SU-DHL-6 (cell line): Measurements from ENCODE around the gene DLK1.

Experiments used
- H2AFZ ChIP-seq: fragments of 200-600 bp; sonication (generic); 2 replicates; pipeline ENCODE4 v1.6.1; 2014; ENCODE audit warnings: low read depth, mild to moderate bottlenecking, moderate library complexity, mixed read lengths, antibody characterized with exemption, low read length; ENCODE audit not compliant: severe bottlenecking
- H3F3A ChIP-seq: fragments of 200-600 bp; shearing (Covaris generic); 2 replicates; pipeline ENCODE4 v1.6.0; 2016; ENCODE audit warnings: antibody characterized with exemption, mild to moderate bottlenecking; ENCODE audit not compliant: insufficient read depth
- H3K27ac ChIP-seq: fragments of 200-600 bp; sonication (generic); 2 replicates; pipeline ENCODE4 v1.5.1; 2016; ENCODE audit warnings: low read depth, mild to moderate bottlenecking, low read length, moderate library complexity, mixed read lengths
- H3K27me3 ChIP-seq: fragments of 200-600 bp; sonication (generic), shearing (Covaris generic); 2 replicates; pipeline ENCODE4 v1.6.0; 2014; ENCODE audit warnings: mild to moderate bottlenecking, low read length
- H3K36me3 ChIP-seq: fragments of 200-600 bp; sonication (generic); 2 replicates; pipeline ENCODE4 v1.6.1; 2014; ENCODE audit warnings: mild to moderate bottlenecking, low read length, mixed read lengths
- H3K4me2 ChIP-seq: fragments of 300-600, 200-600 bp; shearing (Covaris generic), sonication (generic); 2 replicates; pipeline ENCODE4 v1.6.0; 2014; ENCODE audit warnings: low read length, low read depth, mild to moderate bottlenecking; ENCODE audit not compliant: poor library complexity, severe bottlenecking
- H3K4me3 ChIP-seq: fragments of 200-600 bp; sonication (generic); 2 replicates; pipeline ENCODE4 v1.5.1; 2014; ENCODE audit warnings: antibody characterized with exemption, low read length, mild to moderate bottlenecking, mixed read lengths; ENCODE audit not compliant: insufficient read depth, poor library complexity, severe bottlenecking
- H3K79me2 ChIP-seq: fragments of 200-600 bp; sonication (generic); 2 replicates; pipeline ENCODE4 v1.6.1; 2014; ENCODE audit warnings: mild to moderate bottlenecking, low read length, moderate library complexity; ENCODE audit not compliant: insufficient read depth
- H3K9ac ChIP-seq: fragments of 200-600 bp; sonication (generic); 2 replicates; pipeline ENCODE4 v1.7.0; 2014; ENCODE audit warnings: mild to moderate bottlenecking, low read length
- H3K9me2 ChIP-seq: fragments of 200-600 bp; sonication (generic); replicated peaks from 2 replicates; pipeline ENCODE4 v1.6.1; 2014; ENCODE audit warnings: low read length; ENCODE audit not compliant: insufficient read depth
- H3K9me3 ChIP-seq: fragments of 200-600 bp; sonication (generic); 2 replicates; pipeline ENCODE4 v1.6.1; 2014; ENCODE audit warnings: low read length, mixed read lengths; ENCODE audit not compliant: insufficient read depth
- H4K20me1 ChIP-seq: fragments of 200-600 bp; sonication (generic); 2 replicates; pipeline ENCODE4 v1.6.1; 2014; ENCODE audit warnings: low read depth, mild to moderate bottlenecking, antibody characterized with exemption, low read length, moderate library complexity, mixed read lengths
- CTCF ChIP-seq: fragments of 200-600 bp; sonication (generic); IDR thresholded peaks from one replicate; pipeline ENCODE4 v1.5.1; 2017; ENCODE audit warnings: antibody characterized with exemption, mild to moderate bottlenecking, low read length, moderate library complexity; ENCODE audit not compliant: insufficient read depth, poor library complexity, severe bottlenecking
- EZH2phosphoT487 ChIP-seq: fragments of 200-600 bp; sonication (generic), shearing (Covaris generic); conservative IDR thresholded peaks from 2 replicates; pipeline ENCODE4 v1.6.1; 2018; ENCODE audit warnings: mild to moderate bottlenecking, antibody characterized with exemption, low read length, moderate library complexity, mixed read lengths

The DLK1 gene

GRCh38 chr14:100770046-100770445, 43.4 kb downstream of the DLK1 start:
- no peaks in the 10 kb centered on the region for H3K27me3 ChIP-seq
- no peak overlapping the region for H3K27ac ChIP-seq
- H3K36me3 ChIP-seq: no peaks in the 10 kb centered on the region
- no peaks in the 10 kb centered on the region for H4K20me1 ChIP-seq
- no peak overlapping the region for H2AFZ ChIP-seq
- H3K9ac ChIP-seq: no peak overlapping the region
- no peaks in the 10 kb centered on the region for H3K9me3 ChIP-seq
- no peak for TF ChIP-seq EZH2phosphoT487
- TF ChIP-seq CTCF: no peak
- no peaks in the 10 kb centered on the region for H3K79me2 ChIP-seq
- H3K9me2 ChIP-seq: no peaks in the 10 kb centered on the region
- no peak overlapping the region for H3K4me2 ChIP-seq
- no peak overlapping the region for H3K4me3 ChIP-seq
- no peaks in the 10 kb centered on the region for H3F3A ChIP-seq

- TF ChIP-seq CTCF: no peak
- TF ChIP-seq EZH2phosphoT487: no peak
- H3K27ac ChIP-seq: no peak overlapping the region
- H3K79me2 ChIP-seq: no peaks in the 10 kb centered on the region
- no peaks in the 10 kb centered on the region for H3F3A ChIP-seq
- H4K20me1 ChIP-seq: no peaks in the 10 kb centered on the region
- no peak overlapping the region for H3K4me3 ChIP-seq
- H3K4me2 ChIP-seq: no peak overlapping the region
- H3K9me2 ChIP-seq: no peaks in the 10 kb centered on the region
- H3K9me3 ChIP-seq: no peaks in the 10 kb centered on the region
- H3K36me3 ChIP-seq: no peaks in the 10 kb centered on the region
- H3K27me3 ChIP-seq: no peaks in the 10 kb centered on the region
- no peak overlapping the region for H2AFZ ChIP-seq
- no peak overlapping the region for H3K9ac ChIP-seq
Observed at GRCh38 chr14:100770605-100771120, 44.0 kb downstream of the DLK1 start.

GRCh38 chr14:100771121-100771800, 44.6 kb downstream of the DLK1 start:
- Histone ChIP-seq H2AFZ (no peak overlapping the region), H3K27ac (no peak overlapping the region), H3K27me3 (no peaks in the 10 kb centered on the region)

More at GRCh38 chr14:100771121-100771800, 44.6 kb downstream of the DLK1 start:
- H3F3A ChIP-seq: no peaks in the 10 kb centered on the region
- H4K20me1 ChIP-seq: no peaks in the 10 kb centered on the region
- H3K4me3 ChIP-seq: no peak overlapping the region
- no peaks in the 10 kb centered on the region for H3K36me3 ChIP-seq
- no peak overlapping the region for H3K9ac ChIP-seq
- TF ChIP-seq CTCF: no peak
- TF ChIP-seq EZH2phosphoT487: no peak
- no peak overlapping the region for H3K4me2 ChIP-seq
- H3K9me2 ChIP-seq: no peaks in the 10 kb centered on the region
- no peaks in the 10 kb centered on the region for H3K79me2 ChIP-seq
- H3K9me3 ChIP-seq: no peaks in the 10 kb centered on the region
